NAMALWA (cell line): Measurements from ENCODE around the gene PDE1C.

Experiments used
- DNase-seq: peaks from one replicate; pipeline ENCODE4 v3.0.0-alpha.2; 2015; ENCODE audit warnings: low spot score

PDE1C gene

DNA sequence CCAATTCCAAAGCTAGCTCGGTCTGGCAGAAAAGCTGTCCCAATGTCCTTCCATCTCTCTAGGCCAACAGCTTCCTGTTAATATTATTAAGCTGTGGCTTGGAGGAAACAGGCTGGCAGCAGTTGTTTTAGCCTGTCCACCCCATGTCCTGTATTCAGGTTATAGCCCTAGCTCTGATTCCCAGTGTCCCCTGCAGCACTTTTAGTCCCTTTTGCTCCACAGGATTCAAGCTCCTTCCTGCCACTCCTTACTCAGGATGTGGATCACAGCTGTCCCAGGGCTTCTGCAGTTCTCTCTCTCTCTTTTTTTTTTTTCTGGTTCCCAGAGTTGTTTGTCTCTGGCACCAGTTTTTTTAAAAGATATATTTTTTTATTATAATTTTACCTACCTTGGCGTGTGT is 298.0 kb downstream of the PDE1C start:
- no peak for DNase-seq

DNA sequence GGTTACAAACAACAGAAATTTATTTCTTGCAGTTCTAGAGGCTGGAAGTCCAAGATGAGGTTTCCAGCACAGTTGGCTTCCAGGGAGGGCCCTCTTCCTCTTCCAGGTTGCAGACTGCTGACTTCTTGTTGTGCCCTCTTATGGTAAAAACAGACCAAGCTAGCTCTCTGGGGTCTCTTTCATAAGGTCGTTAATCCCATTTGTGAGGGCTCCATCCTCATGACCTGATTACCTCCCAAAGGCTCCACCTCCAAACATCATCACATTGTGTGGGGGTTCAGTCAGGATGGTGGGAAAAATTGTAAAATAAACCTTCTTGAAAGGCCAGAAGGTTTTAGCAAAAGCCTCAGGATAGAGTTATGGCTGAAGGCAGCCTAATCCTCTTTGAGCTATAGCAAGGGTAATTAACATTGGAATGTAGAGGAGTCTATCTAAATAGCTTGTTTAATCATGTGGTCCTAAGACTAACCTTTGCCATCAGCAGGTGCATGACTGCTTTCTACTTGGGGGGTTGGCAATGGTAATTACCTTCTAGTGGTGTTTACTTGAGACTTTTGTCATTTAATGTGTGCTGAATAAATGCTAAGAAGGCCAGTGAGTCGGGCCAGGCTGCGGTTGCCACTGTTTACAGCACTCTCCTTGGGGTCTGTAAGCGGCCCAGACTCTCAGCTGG is 302.4 kb downstream of the PDE1C start:
- DNase-seq: no peak

GRCh38 chr7:31764462-31764861 is 305.7 kb downstream of the PDE1C start:
- DNase-seq: no peak

DNA sequence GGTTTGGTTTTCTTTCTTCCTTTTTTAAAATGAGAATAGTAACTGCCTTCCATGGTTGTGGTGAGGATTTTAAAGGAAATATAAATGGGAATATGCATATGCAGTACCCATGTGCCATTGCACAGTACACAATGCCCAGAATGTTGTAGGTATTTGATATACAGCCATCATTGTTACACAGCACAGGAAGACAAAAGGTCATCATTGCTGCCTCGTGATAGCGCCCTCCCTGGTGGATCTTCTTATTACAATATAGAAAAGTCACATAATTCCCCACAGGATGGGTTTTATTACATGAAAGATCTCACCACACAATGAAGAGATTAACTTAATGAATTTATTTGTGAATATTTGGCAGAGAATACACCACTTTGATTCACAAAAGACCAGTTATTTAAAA is 306.7 kb downstream of the PDE1C start:
- DNase-seq: peak; percentile 38

- DNase-seq: no peak
Observed at GRCh38 chr7:31761646-31762045, 308.6 kb downstream of the PDE1C start.

DNA sequence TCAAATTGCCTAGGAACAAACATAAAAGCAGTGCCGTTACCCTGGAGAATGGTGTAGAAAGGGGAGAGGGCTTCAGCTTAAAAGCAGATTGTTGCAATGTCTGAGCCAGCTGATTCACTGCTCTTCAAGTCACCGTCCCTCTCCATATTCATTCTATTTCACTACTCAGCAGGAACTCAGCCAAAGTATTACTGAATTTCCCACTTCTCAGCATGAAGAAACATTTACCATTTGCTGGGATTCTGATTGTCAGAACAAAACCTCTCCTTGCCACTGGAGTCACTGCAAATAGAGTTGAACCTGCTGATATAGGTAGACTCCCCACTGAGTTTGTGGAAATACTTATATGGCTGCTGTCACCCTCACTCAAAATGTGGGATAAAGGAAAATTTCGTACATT is 311.5 kb downstream of the PDE1C start:
- DNase-seq: no peak

- no peak for DNase-seq
Observed at GRCh38 chr7:31751726-31752125, 318.5 kb downstream of the PDE1C start.

- no peak for DNase-seq
Observed at GRCh38 chr7:31748084-31748483, 322.1 kb downstream of the PDE1C start.

DNA sequence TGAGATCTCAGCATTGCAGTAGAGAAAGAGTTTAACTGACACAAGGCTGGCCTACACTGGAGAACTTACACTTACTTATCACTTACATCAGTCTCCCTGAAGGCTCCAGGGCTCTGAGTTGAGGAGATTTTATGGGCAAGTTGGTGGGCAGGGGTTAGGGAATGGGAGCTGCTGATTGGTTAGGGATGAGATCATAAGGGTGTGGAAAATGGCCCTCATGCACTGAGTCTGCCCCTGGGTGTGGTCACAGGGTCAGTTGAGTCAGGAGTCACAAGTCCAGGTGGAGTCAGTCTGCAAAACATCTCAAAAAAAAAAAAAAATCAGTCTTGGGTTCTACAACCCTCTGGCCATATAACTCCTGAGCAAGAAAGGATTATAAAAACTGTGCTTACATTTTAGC is 322.7 kb downstream of the PDE1C start:
- DNase-seq: no peak

- DNase-seq: peak; percentile 79
Observed at GRCh38 chr7:31744294-31744874, 325.8 kb downstream of the PDE1C start.

GRCh38 chr7:31741852-31742251 is 328.4 kb downstream of the PDE1C start:
- no peak for DNase-seq

DNA sequence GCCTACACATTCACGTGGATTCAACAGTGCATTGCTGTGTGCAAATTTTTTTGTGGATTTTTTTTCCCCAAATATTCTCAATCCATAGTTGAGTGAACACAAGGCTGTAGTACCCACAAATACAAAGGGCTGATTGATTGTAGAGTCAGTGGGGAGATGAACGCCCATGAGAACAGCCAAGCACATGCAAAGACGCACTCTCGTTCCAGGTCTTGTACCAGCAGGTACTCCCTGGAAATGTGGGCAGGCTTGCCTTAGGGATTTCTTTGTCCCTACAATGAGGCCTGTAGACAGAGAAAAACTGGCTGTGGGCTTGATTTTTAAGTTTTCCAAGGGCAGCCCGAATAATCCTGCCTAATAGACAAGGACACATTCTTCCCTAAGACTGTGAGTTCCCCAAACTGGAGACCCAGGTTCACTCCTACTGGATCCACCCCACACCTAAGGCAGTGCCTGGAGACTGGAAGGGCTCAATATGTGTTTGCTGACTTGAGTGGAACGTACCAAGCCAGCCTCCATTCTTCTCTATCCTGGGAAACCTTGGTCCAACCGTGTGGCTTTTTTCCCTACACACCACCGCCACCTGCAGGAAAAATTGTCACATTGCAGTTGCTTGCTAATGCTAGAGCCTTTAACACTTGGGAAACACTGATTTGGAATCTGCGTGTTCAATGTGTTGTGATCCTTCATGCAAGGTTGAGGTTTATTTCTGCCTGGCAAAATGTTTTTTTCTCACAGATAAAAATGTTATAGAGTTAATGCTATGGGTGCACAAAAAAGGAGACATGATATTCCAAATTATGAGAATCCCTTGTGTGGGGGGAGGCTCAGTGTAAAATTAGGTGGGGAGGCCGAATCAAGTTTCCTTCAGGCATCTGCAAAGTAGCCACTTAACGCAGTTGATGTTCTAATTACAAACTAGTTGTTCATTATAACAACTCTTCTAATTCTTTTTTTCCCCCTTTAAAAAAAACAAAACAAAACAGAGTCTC is 333.9 kb downstream of the PDE1C start:
- peak; percentile 69 for DNase-seq

GRCh38 chr7:31734456-31734855 is 335.8 kb downstream of the PDE1C start:
- no peak for DNase-seq

- peak; percentile 22 for DNase-seq
Observed at GRCh38 chr7:31729195-31729804, 340.9 kb downstream of the PDE1C start.

DNA sequence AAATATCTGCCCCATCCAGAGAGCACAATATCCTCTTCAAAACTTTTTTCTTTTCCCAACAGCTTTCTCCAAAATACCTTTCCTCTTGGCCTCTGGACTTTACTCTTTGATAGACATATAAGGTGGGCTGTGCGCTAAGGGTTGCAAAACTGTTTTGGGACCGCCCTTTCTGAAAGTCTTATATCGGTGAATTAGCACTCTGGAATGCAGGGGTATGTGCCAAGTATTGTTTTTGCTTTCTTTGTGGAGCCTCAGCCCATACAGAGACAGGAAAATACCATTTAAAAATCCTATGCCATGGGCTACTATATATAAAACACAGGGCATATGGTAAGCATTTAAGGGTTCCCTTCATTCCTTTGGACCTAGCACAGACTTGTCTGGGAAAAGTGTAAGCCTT is 345.5 kb downstream of the PDE1C start:
- no peak for DNase-seq

DNA sequence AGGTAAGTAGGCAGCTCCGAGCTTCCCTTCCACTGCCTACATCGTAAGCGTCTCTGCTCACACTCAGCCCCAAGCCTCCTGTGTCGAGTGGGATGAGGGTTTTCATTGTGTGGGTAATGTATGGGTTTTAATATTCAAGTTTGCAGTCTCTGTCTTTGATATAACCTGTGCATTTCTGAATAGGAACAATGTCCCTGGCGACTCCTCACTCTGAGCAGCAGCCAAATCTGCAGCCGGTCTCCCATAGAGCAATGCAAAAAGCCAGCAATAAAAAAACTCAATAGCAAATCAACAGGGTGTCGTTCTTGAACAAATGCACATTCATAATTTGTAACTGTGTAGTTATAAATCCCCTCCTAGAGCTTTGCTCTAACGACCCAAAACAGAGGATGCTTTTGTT is 349.8 kb downstream of the PDE1C start:
- no peak for DNase-seq

GRCh38 chr7:31716355-31716754 is 353.9 kb downstream of the PDE1C start:
- no peak for DNase-seq

GRCh38 chr7:31710171-31710570 is 360.0 kb downstream of the PDE1C start:
- DNase-seq: no peak

DNA sequence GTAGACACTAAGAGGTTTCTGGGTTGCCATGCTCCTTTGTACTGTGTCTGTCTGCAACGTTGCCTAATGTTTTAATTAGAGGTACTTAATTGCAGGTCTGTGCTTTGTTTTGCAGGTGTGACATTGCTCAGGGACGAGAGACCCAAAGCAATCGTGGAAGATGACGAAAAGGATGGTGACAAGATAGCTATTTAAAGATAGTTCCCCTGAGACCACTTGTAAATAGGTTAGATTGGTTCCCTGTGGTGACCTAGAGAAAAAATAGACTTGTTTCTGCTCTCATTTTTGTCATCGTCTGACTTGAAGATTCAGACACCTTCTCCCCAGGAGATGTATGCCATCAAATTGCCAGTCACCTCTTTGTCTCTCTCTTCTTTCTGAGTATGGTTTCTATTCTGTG is 363.1 kb downstream of the PDE1C start:
- no peak for DNase-seq

DNA sequence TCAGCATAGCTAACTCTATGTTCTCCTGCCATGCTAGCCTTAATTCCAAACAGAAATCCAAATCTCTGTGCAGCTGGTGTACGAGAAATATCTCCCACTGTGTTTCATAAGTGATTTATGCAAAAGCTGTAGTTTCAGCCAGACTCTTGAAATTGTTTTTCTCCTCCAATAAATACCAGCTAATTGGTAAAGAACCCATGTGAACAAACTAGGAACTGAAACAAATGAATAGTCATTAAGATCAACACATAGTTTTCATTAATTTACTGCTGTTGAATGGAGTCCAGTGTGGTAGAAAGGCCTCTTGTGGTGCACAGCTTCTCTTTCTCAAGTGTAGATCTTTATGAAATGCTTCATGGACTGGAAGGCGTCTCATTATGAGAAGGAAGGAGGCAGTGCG is 364.8 kb downstream of the PDE1C start:
- DNase-seq: no peak

DNA sequence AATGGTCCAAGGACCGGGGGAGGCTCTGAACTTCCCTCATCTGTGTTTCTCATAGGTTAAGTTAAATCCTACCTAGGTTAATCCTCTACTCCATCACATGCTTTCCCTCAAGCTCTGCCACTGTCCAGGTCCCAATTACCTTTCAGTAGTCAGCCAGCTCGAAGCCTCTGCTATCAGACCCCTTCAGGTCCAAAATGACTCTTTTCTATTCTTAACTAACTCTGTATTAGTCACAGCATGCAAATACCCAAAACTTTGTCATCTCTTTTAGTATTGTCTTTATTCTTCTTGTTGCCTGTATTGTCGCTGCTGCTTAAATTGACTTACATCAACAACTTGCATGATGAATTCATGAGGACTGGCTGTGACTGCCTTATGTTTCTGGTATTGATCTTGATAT is 367.9 kb downstream of the PDE1C start:
- DNase-seq: no peak
